A549 treated with GW870086 at 1 μM for 4 hours (cell line): ENCODE data around the gene KLHL29. TPM values are rescaled to one million over a fixed set of nuclear protein-coding genes. Genes with fewer than 3 reads are reported as not detected.

Source experiments
- total RNA-seq: library from RNA; stranded (reverse); fragments of 200-300 nt; extraction: Qiagen RNA extraction; gene quantifications from 5 replicates; pipeline ENCODE4 v1.2.3, GENCODE V29; 2022; ENCODE audit warnings: low read depth

The KLHL29 gene
- total RNA-seq: 5.2 to 7.2 TPM (median 6.3 TPM) in 5 replicates

DNA sequence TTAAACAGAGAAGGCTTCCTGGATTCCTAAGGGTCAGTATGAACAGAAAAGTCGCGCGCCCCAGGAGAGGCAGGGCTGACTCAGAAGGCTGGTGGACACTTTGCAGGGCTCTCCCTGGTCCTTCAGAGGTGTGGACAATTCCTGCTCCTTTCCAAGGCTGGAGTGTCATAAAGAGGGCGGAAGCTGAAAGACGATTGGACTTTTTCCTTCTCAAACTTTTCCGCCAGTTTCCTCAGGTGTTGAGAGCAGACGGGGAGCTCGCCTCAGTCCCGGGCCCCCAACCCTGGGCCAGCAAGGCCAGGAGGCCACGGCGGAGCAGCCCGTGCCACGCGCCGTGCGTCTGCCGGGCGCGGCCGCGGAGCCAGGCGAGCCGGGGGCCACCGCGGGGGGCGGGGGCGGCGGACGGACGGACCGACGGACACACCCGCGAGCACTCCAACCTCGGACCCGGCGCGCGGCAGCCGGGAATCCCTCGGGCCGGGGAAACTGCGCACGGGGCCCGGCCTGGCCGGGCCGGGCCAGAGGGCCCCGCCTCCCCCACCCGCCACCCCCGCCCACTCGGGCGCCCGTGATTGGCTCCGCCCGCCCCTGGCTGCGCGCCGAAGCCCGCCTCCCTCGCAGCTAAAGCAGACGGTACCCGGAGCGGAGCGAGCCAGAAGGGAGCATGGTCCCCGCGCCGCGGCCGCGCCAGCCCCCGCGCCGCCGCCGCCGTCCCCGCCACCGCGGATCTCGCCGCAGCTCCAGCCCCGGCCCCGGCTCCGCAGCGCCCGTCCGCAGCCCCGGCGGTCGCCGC lies at the start of gene KLHL29:
KLHL29 (plus strand) TSS at position 629 of the 793 bp plus-strand sequence. CDS start 177,018 bp downstream, outside the sequence.

